ENCODE measurements around the gene CCDC149.

Gene CCDC149

DNA sequence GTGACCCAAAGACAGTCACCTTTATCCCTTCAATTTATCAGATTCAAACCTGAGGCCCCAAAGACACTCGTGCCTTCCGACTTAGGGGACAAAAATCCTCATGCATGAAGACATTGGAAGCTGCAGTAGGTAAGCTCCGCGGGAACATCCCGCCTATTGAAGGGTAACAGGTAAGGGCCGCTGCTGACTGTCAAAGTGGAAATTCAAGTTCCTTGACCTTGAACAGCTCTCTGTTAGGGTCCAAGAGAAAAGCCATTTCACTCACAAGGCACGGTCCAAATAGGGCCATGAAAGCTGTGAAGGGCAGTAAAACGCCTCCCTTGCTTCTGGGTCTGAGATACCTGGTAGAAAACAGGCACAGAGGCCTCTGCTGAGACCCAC lies 34.2 kb downstream of the CCDC149 start:
- H3K9me3 Mint-ChIP-seq = no peaks in the 10 kb centered on the region
- H3K27ac Mint-ChIP-seq = no peak overlapping the region
- no peaks in the 10 kb centered on the region for H3K4me1 Mint-ChIP-seq (ENCODE audit: low read depth)
- H3K27me3 Mint-ChIP-seq (ENCODE audit: low read depth) = no peaks in the 10 kb centered on the region
- no peaks in the 10 kb centered on the region for H3K36me3 Mint-ChIP-seq (ENCODE audit: low read depth)
- H3K4me3 Mint-ChIP-seq = no peak overlapping the region

GRCh38 chr4:24877868-24878635 lies 34.8 kb downstream of the CCDC149 start:
- Mint-ChIP-seq H3K4me3 (no peak overlapping the region), H3K27me3 (ENCODE audit: low read depth) (no peaks in the 10 kb centered on the region), H3K36me3 (ENCODE audit: low read depth) (no peaks in the 10 kb centered on the region), H3K4me1 (ENCODE audit: low read depth) (no peaks in the 10 kb centered on the region), H3K27ac (no peak overlapping the region), H3K9me3 (no peaks in the 10 kb centered on the region)

DNA sequence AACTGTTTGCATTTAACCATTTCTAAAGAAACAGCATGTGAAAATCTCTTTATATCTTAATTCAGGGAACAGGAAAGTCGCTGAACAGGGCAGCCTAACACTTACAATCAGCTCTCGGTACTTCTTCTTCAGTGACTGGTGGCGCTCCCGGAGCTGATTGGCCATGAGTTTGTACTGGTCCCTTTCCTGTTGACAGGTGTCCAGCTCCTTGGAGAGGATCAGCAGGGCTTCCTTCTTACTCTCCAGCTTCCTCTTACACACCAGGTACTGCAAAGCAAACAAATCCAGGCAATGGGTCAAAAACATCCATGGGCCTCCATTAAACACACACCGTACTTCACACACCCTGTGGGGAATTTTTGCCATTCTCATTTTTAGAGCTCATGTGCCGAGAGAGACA lies 36.4 kb downstream of the CCDC149 start:
- Mint-ChIP-seq H3K9me3 (no peaks in the 10 kb centered on the region), H3K4me1 (ENCODE audit: low read depth) (no peaks in the 10 kb centered on the region), H3K4me3 (no peak overlapping the region), H3K27me3 (ENCODE audit: low read depth) (no peaks in the 10 kb centered on the region), H3K36me3 (ENCODE audit: low read depth) (no peaks in the 10 kb centered on the region), H3K27ac (no peak overlapping the region)

GRCh38 chr4:24872720-24873119 lies 40.1 kb downstream of the CCDC149 start:
- Mint-ChIP-seq H3K4me3 (no peak overlapping the region), H3K27me3 (ENCODE audit: low read depth) (no peaks in the 10 kb centered on the region), H3K27ac (no peak overlapping the region), H3K36me3 (ENCODE audit: low read depth) (no peaks in the 10 kb centered on the region), H3K4me1 (ENCODE audit: low read depth) (no peaks in the 10 kb centered on the region), H3K9me3 (no peaks in the 10 kb centered on the region)

DNA sequence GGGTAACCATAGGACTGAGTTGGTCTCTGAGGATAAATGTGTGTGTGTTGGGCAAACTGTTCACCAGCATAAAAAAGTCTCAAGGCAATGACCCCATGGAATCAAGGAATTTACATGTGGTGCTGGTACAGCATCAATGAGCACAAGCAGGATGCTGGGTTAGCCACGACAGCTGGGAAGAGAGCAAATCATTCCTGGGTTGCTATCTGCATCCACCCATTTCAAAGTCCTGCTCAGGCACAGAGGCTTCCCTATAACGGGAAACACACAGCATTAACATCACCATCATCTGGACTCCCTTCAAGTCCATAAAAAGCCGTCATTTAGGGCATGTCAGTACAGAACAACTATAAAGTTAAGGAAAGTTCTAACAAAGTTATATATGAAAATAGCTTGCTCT lies 41.6 kb downstream of the CCDC149 start:
- Mint-ChIP-seq H3K4me3 (no peak overlapping the region), H3K9me3 (no peaks in the 10 kb centered on the region), H3K36me3 (ENCODE audit: low read depth) (no peaks in the 10 kb centered on the region), H3K27ac (no peak overlapping the region), H3K27me3 (ENCODE audit: low read depth) (no peaks in the 10 kb centered on the region), H3K4me1 (ENCODE audit: low read depth) (no peaks in the 10 kb centered on the region)

DNA sequence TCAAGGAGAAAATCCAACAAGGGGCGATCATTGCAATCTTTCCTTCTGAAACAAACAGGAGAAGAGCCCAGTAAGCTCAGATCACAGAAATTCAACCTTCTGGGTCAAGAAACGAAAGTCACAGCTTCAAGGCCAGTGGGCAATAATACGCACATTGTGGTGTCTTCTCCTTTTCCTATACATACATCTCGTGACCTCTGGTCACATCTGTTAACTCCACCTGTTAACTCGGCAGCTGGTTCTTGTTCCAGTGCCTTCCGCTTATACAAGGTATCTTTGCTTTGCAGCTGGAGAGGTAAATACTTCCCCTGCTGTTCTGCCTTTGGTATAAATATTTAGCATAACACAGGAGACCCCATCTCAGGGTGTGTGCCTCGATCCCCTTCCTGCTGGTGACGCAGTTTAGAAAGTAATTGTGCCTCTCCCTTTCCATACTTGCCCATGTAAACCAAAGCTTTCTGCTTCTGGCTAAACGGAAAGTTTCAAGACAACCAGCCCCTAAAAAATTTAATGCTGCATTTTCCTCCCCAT lies 45.0 kb downstream of the CCDC149 start:
- no peaks in the 10 kb centered on the region for H3K27me3 Mint-ChIP-seq (ENCODE audit: low read depth)
- H3K27ac Mint-ChIP-seq = no peak overlapping the region
- no peaks in the 10 kb centered on the region for H3K36me3 Mint-ChIP-seq (ENCODE audit: low read depth)
- H3K4me1 Mint-ChIP-seq (ENCODE audit: low read depth) = no peaks in the 10 kb centered on the region
- no peak overlapping the region for H3K4me3 Mint-ChIP-seq
- peaks cover 12% of the 10 kb centered on the region for H3K9me3 Mint-ChIP-seq

- no peaks in the 10 kb centered on the region for H3K27me3 Mint-ChIP-seq (ENCODE audit: low read depth)
- no peak overlapping the region for H3K4me3 Mint-ChIP-seq
- no peaks in the 10 kb centered on the region for H3K4me1 Mint-ChIP-seq (ENCODE audit: low read depth)
- no peak overlapping the region for H3K27ac Mint-ChIP-seq
- H3K9me3 Mint-ChIP-seq = peaks cover 12% of the 10 kb centered on the region
- no peaks in the 10 kb centered on the region for H3K36me3 Mint-ChIP-seq (ENCODE audit: low read depth)
These were observed 45.6 kb downstream of the CCDC149 start for GRCh38 chr4:24867251-24867650.

DNA sequence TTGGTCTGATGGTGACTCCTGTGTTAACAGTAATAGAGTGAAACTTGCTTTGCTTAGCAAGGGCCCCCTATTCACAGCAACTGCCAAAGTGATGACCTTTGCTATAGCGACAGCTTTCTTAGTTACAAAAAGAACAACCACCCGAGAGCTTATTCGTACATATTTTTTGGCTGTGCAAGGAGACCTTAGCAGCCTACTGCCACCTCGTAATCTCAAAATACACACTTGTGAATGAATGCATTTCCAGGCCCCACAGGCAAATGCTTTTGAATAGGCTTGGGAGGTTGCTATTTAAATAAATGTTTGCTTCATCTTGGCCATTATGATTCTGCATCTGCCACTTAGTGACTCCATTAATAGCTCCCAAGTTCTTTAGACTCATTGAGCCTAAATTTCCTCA lies 47.4 kb downstream of the CCDC149 start:
- Mint-ChIP-seq H3K4me1 (ENCODE audit: low read depth) (no peaks in the 10 kb centered on the region), H3K9me3 (peaks cover 16% of the 10 kb centered on the region), H3K36me3 (ENCODE audit: low read depth) (no peaks in the 10 kb centered on the region), H3K27ac (no peak overlapping the region), H3K27me3 (ENCODE audit: low read depth) (no peaks in the 10 kb centered on the region), H3K4me3 (no peak overlapping the region)

DNA sequence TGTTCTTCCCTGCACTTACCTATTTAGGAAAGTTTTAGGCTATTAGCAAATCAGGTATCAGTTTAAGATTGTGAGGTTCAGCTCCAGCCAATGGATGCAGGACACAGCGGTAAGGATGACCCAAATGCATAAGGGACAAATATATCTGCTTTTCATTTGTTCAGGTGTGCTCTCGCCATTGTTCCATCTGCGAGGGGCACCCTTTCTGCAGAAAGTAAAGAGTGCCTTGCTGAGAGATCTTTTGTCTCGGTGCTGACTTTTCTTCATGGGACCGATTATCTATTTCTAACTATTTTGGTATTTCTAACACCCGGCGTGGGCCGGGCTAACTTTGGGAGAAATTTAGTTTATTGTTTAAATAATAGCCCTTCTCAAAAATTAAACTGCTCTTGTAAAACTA lies 49.0 kb downstream of the CCDC149 start:
- Mint-ChIP-seq H3K4me3 (no peak overlapping the region), H3K27me3 (ENCODE audit: low read depth) (no peaks in the 10 kb centered on the region), H3K9me3 (peaks cover 16% of the 10 kb centered on the region), H3K36me3 (ENCODE audit: low read depth) (no peaks in the 10 kb centered on the region), H3K27ac (no peak overlapping the region), H3K4me1 (ENCODE audit: low read depth) (no peaks in the 10 kb centered on the region)

GRCh38 chr4:24862073-24862751 lies 50.6 kb downstream of the CCDC149 start:
- H3K27me3 Mint-ChIP-seq (ENCODE audit: low read depth) = no peaks in the 10 kb centered on the region
- H3K4me1 Mint-ChIP-seq (ENCODE audit: low read depth) = no peaks in the 10 kb centered on the region
- H3K4me3 Mint-ChIP-seq = no peak overlapping the region
- peaks cover 16% of the 10 kb centered on the region for H3K9me3 Mint-ChIP-seq
- H3K36me3 Mint-ChIP-seq (ENCODE audit: low read depth) = no peaks in the 10 kb centered on the region
- H3K27ac Mint-ChIP-seq = no peak overlapping the region

GRCh38 chr4:24858550-24858949 lies 54.3 kb downstream of the CCDC149 start:
- Mint-ChIP-seq H3K27me3 (ENCODE audit: low read depth) (no peaks in the 10 kb centered on the region), H3K9me3 (peaks cover 7% of the 10 kb centered on the region), H3K36me3 (ENCODE audit: low read depth) (no peaks in the 10 kb centered on the region), H3K4me1 (ENCODE audit: low read depth) (no peaks in the 10 kb centered on the region), H3K4me3 (no peak overlapping the region), H3K27ac (no peak overlapping the region)

DNA sequence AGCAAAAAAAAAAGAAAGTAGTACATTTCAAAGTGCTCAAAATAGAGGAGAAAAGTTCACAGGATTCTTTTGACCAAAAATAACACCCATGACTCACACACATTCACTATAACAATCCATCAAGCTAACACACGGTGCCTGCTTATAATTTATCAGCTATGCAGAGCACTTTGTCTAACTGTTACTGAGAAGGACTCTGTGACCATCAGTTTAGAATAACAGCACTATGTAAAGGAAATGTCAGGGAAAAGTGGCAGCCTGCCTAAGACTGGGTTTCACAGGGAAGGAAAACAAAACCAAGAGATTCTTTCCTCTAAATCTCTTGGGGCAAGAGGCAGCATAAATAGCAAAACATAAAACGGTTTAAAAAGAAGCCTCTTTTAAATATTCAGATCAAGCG lies 54.8 kb downstream of the CCDC149 start:
- H3K4me3 Mint-ChIP-seq = no peak overlapping the region
- H3K9me3 Mint-ChIP-seq = peaks cover 4% of the 10 kb centered on the region
- H3K27me3 Mint-ChIP-seq (ENCODE audit: low read depth) = no peaks in the 10 kb centered on the region
- no peak overlapping the region for H3K27ac Mint-ChIP-seq
- no peaks in the 10 kb centered on the region for H3K4me1 Mint-ChIP-seq (ENCODE audit: low read depth)
- no peaks in the 10 kb centered on the region for H3K36me3 Mint-ChIP-seq (ENCODE audit: low read depth)

GRCh38 chr4:24856586-24856985 lies 56.3 kb downstream of the CCDC149 start:
- no peaks in the 10 kb centered on the region for H3K36me3 Mint-ChIP-seq (ENCODE audit: low read depth)
- no peaks in the 10 kb centered on the region for H3K4me1 Mint-ChIP-seq (ENCODE audit: low read depth)
- peaks cover 4% of the 10 kb centered on the region for H3K9me3 Mint-ChIP-seq
- no peak overlapping the region for H3K27ac Mint-ChIP-seq
- H3K27me3 Mint-ChIP-seq (ENCODE audit: low read depth) = no peaks in the 10 kb centered on the region
- H3K4me3 Mint-ChIP-seq = no peak overlapping the region

DNA sequence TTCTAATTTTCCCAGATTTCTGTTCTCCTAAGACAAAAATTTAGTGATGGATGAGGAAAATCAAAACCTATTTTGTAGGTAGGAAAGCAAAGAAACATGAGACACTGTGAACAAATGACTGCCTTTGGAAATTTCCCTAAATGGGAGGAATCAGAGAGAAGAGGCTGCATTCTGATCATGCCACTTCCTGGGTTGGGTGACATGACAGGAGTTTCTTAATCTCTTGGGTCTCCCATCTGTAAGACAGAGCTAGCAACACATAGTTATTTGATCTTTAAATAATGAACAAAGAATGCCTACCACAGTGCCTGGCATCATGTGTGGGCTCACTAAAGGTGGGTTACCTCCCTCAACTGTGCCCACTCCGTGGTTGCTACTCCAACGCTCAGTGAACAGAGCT lies 57.1 kb downstream of the CCDC149 start:
- H3K27me3 Mint-ChIP-seq (ENCODE audit: low read depth) = no peaks in the 10 kb centered on the region
- H3K9me3 Mint-ChIP-seq = no peaks in the 10 kb centered on the region
- no peak overlapping the region for H3K27ac Mint-ChIP-seq
- H3K4me1 Mint-ChIP-seq (ENCODE audit: low read depth) = no peaks in the 10 kb centered on the region
- H3K4me3 Mint-ChIP-seq = no peak overlapping the region
- no peaks in the 10 kb centered on the region for H3K36me3 Mint-ChIP-seq (ENCODE audit: low read depth)

DNA sequence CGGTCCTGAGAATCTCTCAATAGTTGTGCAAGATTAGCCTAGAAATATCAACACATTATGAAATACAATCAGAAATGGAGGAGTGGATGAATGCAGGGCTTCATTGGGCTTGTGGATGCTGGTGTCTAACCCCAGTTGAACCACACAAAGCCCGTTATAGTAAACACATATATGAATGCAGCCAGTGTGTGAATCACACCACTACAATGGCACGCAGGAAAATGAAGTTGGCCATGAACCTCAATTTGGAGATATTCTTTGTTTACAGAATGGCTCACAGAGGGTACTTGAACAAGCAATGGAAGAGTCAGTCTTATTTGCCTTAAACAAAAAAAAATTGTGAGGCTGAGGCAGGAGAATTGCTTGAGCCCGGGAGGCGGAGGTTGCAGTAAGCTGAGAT lies 59.7 kb downstream of the CCDC149 start:
- Mint-ChIP-seq H3K27me3 (ENCODE audit: low read depth) (no peaks in the 10 kb centered on the region), H3K4me3 (no peak overlapping the region), H3K27ac (no peak overlapping the region), H3K9me3 (no peaks in the 10 kb centered on the region), H3K36me3 (ENCODE audit: low read depth) (no peaks in the 10 kb centered on the region), H3K4me1 (ENCODE audit: low read depth) (no peaks in the 10 kb centered on the region)
